Esophagus muscularis mucosa (tissue), 4 donors: ENCODE data around the gene TCP10L.

Experiments
- EP300 ChIP-seq: sonication (generic); formaldehyde crosslinking; IDR thresholded peaks from one replicate; pipeline ENCODE4 v1.6.1; 2017; ENCODE audit warnings: antibody characterized with exemption
- POLR2A ChIP-seq: fragments of 450-650 bp; IDR thresholded peaks from one replicate; pipeline ENCODE4 v1.6.1; 2017; ENCODE audit warnings: antibody characterized with exemption, moderate library complexity, mild to moderate bottlenecking, low read depth
- POLR2AphosphoS5 ChIP-seq, 2 donors: sonication (generic); formaldehyde crosslinking; IDR thresholded peaks; one replicate each; pipeline ENCODE4 v1.6.1; 2017; ENCODE audit warnings: antibody characterized with exemption in 2 of 2
- TF ChIP-seq, protein P1 (sequence below), 3 experiments: fragments of 200-600 bp in 2 of 3; fragments of 450-650 bp in 1 of 3; sonication (generic) in 2 of 3; IDR thresholded peaks; one replicate each; pipeline ENCODE4 v1.5.1; 2017 to 2019; ENCODE audit warnings: antibody characterized with exemption in 3 of 3, mild to moderate bottlenecking in 2 of 3, moderate library complexity in 1 of 3

DNA sequence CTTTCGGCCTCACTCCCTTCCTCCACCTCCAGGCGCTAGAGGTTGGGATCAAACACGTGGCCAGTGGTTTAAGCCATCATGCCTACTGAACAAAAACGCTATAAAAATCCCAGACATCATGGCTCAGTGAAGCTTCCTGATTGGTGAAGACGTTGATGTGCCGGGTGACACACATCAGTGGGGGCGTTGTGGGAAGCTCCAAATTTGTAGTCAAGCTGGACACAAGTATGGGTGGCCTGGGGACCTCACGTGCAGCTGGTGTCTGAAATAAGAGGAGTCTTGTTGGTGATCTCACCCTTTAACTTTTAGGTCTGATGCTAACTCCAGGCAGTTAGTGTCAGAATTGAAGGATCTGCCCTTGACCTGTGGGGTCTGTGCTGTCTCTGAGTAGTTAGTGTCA, 20.1 kb upstream of the TCP10L start:
- TF ChIP-seq, protein P1, sequence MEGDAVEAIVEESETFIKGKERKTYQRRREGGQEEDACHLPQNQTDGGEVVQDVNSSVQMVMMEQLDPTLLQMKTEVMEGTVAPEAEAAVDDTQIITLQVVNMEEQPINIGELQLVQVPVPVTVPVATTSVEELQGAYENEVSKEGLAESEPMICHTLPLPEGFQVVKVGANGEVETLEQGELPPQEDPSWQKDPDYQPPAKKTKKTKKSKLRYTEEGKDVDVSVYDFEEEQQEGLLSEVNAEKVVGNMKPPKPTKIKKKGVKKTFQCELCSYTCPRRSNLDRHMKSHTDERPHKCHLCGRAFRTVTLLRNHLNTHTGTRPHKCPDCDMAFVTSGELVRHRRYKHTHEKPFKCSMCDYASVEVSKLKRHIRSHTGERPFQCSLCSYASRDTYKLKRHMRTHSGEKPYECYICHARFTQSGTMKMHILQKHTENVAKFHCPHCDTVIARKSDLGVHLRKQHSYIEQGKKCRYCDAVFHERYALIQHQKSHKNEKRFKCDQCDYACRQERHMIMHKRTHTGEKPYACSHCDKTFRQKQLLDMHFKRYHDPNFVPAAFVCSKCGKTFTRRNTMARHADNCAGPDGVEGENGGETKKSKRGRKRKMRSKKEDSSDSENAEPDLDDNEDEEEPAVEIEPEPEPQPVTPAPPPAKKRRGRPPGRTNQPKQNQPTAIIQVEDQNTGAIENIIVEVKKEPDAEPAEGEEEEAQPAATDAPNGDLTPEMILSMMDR (IDR thresholded peaks at IDR 0.05): no peak
- TF ChIP-seq POLR2A: no peak
- no peak for TF ChIP-seq POLR2AphosphoS5 (IDR thresholded peaks at IDR 0.05)
- no peak for TF ChIP-seq EP300
